Liver (tissue), 9 donors: ENCODE data around the gene LYPD4. TPM values are rescaled to one million over a fixed set of nuclear protein-coding genes. Genes with fewer than 3 reads are reported as not detected.

Experiments used
- DNase-seq: peaks from one replicate; pipeline ENCODE4 v3.0.0-alpha.2; 2017; ENCODE audit warnings: low spot score
- H3K27ac ChIP-seq, 2 donors: one replicate each; pipeline ENCODE4 v1.7.0; 2013; ENCODE audit warnings: inconsistent platforms in 2 of 2, low read length in 2 of 2, control low read depth in 1 of 2, low read depth in 1 of 2, mild to moderate bottlenecking in 1 of 2
- H3K27me3 ChIP-seq, 4 donors: one replicate each; pipeline versions ENCODE4 v1.6.1 to v1.7.0; 2013; ENCODE audit warnings: low read length in 3 of 4, inconsistent platforms in 1 of 4, mild to moderate bottlenecking in 1 of 4, moderate library complexity in 1 of 4; ENCODE audit not compliant: control insufficient read depth in 4 of 4, insufficient read depth in 4 of 4
- H3K36me3 ChIP-seq, 4 donors: one replicate each; pipeline versions ENCODE4 v1.6.1 to v1.7.0; 2013; ENCODE audit warnings: low read length in 3 of 4, mild to moderate bottlenecking in 3 of 4, low read depth in 1 of 4, moderate library complexity in 1 of 4; ENCODE audit not compliant: control insufficient read depth in 4 of 4, insufficient read depth in 3 of 4
- H3K4me1 ChIP-seq, 4 donors: one replicate each; pipeline versions ENCODE4 v1.6.1 to v1.7.0; 2013; ENCODE audit warnings: low read length in 3 of 4, mild to moderate bottlenecking in 3 of 4, moderate library complexity in 1 of 4; ENCODE audit not compliant: control insufficient read depth in 4 of 4, insufficient read depth in 4 of 4
- H3K4me3 ChIP-seq, 3 donors: one replicate each; pipeline versions ENCODE4 v1.6.1 to v1.7.0; 2013; ENCODE audit warnings: low read length in 3 of 3, control low read depth in 1 of 3, low read depth in 1 of 3, mild to moderate bottlenecking in 1 of 3
- H3K9ac ChIP-seq, 2 donors: one replicate each; pipeline ENCODE4 v1.7.0; 2013; ENCODE audit warnings: low read length in 2 of 2, mild to moderate bottlenecking in 2 of 2, moderate library complexity in 2 of 2, control low read depth in 1 of 2, low read depth in 1 of 2
- H3K9me3 ChIP-seq, 4 donors: one replicate each; pipeline versions ENCODE4 v1.6.1 to v1.7.0; 2013; ENCODE audit warnings: low read length in 3 of 4; ENCODE audit not compliant: control insufficient read depth in 4 of 4
- ATF3 ChIP-seq: IDR thresholded peaks from 2 replicates; pipeline ENCODE4 v1.6.1; 2016; ENCODE audit warnings: antibody characterized with exemption
- CTCF ChIP-seq: fragments of 150-350 bp; IDR thresholded peaks from 2 replicates; pipeline ENCODE4 v1.5.1; 2017; ENCODE audit warnings: improper control_type of control experiment, low read depth, low read length; ENCODE audit not compliant: missing input control
- EGR1 ChIP-seq, 2 donors: IDR thresholded peaks; 2 replicates each; pipeline ENCODE4 v1.6.1; 2016 to 2018; ENCODE audit warnings: antibody characterized with exemption in 2 of 2, low read depth in 2 of 2
- FOXA1 ChIP-seq: IDR thresholded peaks from 2 replicates; pipeline ENCODE4 v1.6.1; 2016; ENCODE audit warnings: antibody characterized with exemption
- FOXA2 ChIP-seq: IDR thresholded peaks from 2 replicates; pipeline ENCODE4 v1.6.1; 2016; ENCODE audit warnings: antibody characterized with exemption
- GABPA ChIP-seq, 2 donors: IDR thresholded peaks in 1 of 2; conservative IDR thresholded peaks in 1 of 2; 2 replicates each; pipeline ENCODE4 v1.6.1; 2016; ENCODE audit warnings: antibody characterized with exemption in 2 of 2, mild to moderate bottlenecking in 1 of 2, moderate library complexity in 1 of 2
- HNF4A ChIP-seq, 2 donors: conservative IDR thresholded peaks; 2 replicates each; pipeline ENCODE4 v1.6.1; 2016; ENCODE audit warnings: antibody characterized with exemption in 2 of 2, mild to moderate bottlenecking in 2 of 2
- HNF4G ChIP-seq: IDR thresholded peaks from 2 replicates; pipeline ENCODE4 v1.6.1; 2016; ENCODE audit warnings: antibody characterized with exemption
- JUND ChIP-seq, 2 donors: IDR thresholded peaks; 2 replicates each; pipeline ENCODE4 v1.6.1; 2016; ENCODE audit warnings: antibody characterized with exemption in 2 of 2
- MAX ChIP-seq: IDR thresholded peaks from 2 replicates; pipeline ENCODE4 v1.6.1; 2016; ENCODE audit warnings: antibody characterized with exemption
- NR2F2 ChIP-seq: IDR thresholded peaks from 2 replicates; pipeline ENCODE4 v1.6.1; 2016; ENCODE audit warnings: antibody characterized with exemption
- RAD21 ChIP-seq, 2 donors: IDR thresholded peaks; 2 replicates each; pipeline ENCODE4 v1.6.1; 2016; ENCODE audit warnings: antibody characterized with exemption in 2 of 2, mild to moderate bottlenecking in 2 of 2
- REST ChIP-seq: IDR thresholded peaks from 2 replicates; pipeline ENCODE4 v1.6.1; 2016; ENCODE audit warnings: antibody characterized with exemption, mild to moderate bottlenecking
- RXRA ChIP-seq, 2 donors: IDR thresholded peaks; 2 replicates each; pipeline ENCODE4 v1.6.1; 2017 to 2018; ENCODE audit warnings: antibody characterized with exemption in 2 of 2, mild to moderate bottlenecking in 1 of 2
- SP1 ChIP-seq: IDR thresholded peaks from 2 replicates; pipeline ENCODE4 v1.6.1; 2018; ENCODE audit warnings: antibody characterized with exemption, mild to moderate bottlenecking
- TAF1 ChIP-seq: conservative IDR thresholded peaks from 2 replicates; pipeline ENCODE4 v1.6.1; 2016; ENCODE audit warnings: antibody characterized with exemption, mild to moderate bottlenecking
- YY1 ChIP-seq: IDR thresholded peaks from 2 replicates; pipeline ENCODE4 v1.6.1; 2016; ENCODE audit warnings: antibody characterized with exemption, mild to moderate bottlenecking
- ZBTB33 ChIP-seq: IDR thresholded peaks from 2 replicates; pipeline ENCODE4 v1.6.1; 2016; ENCODE audit warnings: antibody characterized with exemption
- WGBS: extraction: QIAGEN DNeasy Blood & Tissue Kit; methylation state at CpG from one replicate; pipeline ENCODE4 v1.1.7; 2013; 5-methylcytosine and 5-hydroxymethylcytosine counted together
- polyA plus RNA-seq, 2 donors: library from polyadenylated mRNA; stranded (reverse) in 1 of 2; unstranded in 1 of 2; fragments of 200-250 nt in 1 of 2; fragments of >200 nt in 1 of 2; fragmentation: Nextera tagmentation in 1 of 2; extraction: Ambion mirVana in 1 of 2; gene quantifications; one replicate each; pipeline versions ENCODE4 v1.2.1 to v1.2.3, GENCODE V29; 2013 to 2015
- total RNA-seq, 2 donors: library from RNA; depleted of rRNA; stranded (reverse); fragments of >200 nt; gene quantifications; one replicate each; pipeline ENCODE4 v1.2.3, GENCODE V29; 2014
- donor health status: healthy.
- donor health status: healthy.
- donor health status: healthy.
- donor health status: healthy.
- donor health status: healthy.

Gene LYPD4
- total and polyA plus RNA-seq, 4 donors = not detected

- under 1% methylated on average over 66 of the region's 66 CpGs for WGBS
- Histone ChIP-seq H3K36me3 (peaks cover 0 to 3% (median 1%) of the 10 kb centered on the region in 4 donors), H3K9ac (peak overlapping the region; percentile 53 to 92), H3K4me3 (peak overlapping the region; percentile 78 to 97 (median 90)), H3K27me3 (no peaks in the 10 kb centered on the region), H3K27ac (peak overlapping the region; percentile 78 to 87), H3K9me3 (no peaks in the 10 kb centered on the region), H3K4me1 (peaks cover 0 to 25% (median 17%) of the 10 kb centered on the region in 4 donors)
- peak; percentile 91 for DNase-seq
- peak; percentile 47 for TF ChIP-seq MAX
- TF ChIP-seq SP1 = peak; percentile 71
- no peak for TF ChIP-seq FOXA2
- peak in 1 of 2 donors; percentile 85 for TF ChIP-seq GABPA (IDR thresholded peaks at IDR 0.05 in 1 of 2, conservative IDR thresholded peaks at IDR 0.05 in 1 of 2)
- TF ChIP-seq JUND (IDR thresholded peaks at IDR 0.05) = peak; percentile 50 to 60
- peak; percentile 57 to 73 for TF ChIP-seq RXRA (IDR thresholded peaks at IDR 0.05)
- peak; percentile 9 for TF ChIP-seq CTCF
- TF ChIP-seq YY1 = peak; percentile 70
- TF ChIP-seq FOXA1 = no peak
- TF ChIP-seq HNF4A (conservative IDR thresholded peaks at IDR 0.05) = peak; percentile 40 to 64
- TF ChIP-seq EGR1 (IDR thresholded peaks at IDR 0.05; ENCODE audit: low read depth in 2 of 2) = peak; percentile 11 to 35
- peak; percentile 87 for TF ChIP-seq REST
- TF ChIP-seq ZBTB33 = peak; percentile 92
- peak; percentile 34 to 53 for TF ChIP-seq RAD21 (IDR thresholded peaks at IDR 0.05)
- no peak for TF ChIP-seq ATF3
- no peak for TF ChIP-seq HNF4G
- peak; percentile 72 for TF ChIP-seq TAF1
- TF ChIP-seq NR2F2 = peak; percentile 31
Measured at GRCh38 chr19:41883821-41884733, 39.6 kb upstream of the LYPD4 start.
